Large intestine (tissue), 3 donors: Measurements from ENCODE around the gene ZNF692. TPM values are rescaled to one million over a fixed set of nuclear protein-coding genes. Genes with fewer than 3 reads are reported as not detected.
"Not testable (repeated sequence)": the region's sequence is repeated elsewhere in the genome, so short reads cannot be mapped to it uniquely, and the experiment has no call there.

ENCODE experiments used
- DNase-seq, 2 donors: peaks; one replicate each; pipeline versions ENCODE4 v3.0.0 to v3.0.0-alpha.2; 2013
- H3K27ac ChIP-seq: one replicate; pipeline ENCODE4 v1.5.1; 2013; ENCODE audit warnings: low read length
- H3K27me3 ChIP-seq: 2 replicates; pipeline ENCODE4 v1.6.1; 2013; ENCODE audit warnings: low read length; ENCODE audit not compliant: control insufficient read depth, insufficient read depth
- H3K36me3 ChIP-seq: 2 replicates; pipeline ENCODE4 v1.6.1; 2013; ENCODE audit warnings: low read length; ENCODE audit not compliant: control insufficient read depth, insufficient read depth
- H3K4me1 ChIP-seq: one replicate; pipeline ENCODE4 v1.6.1; 2013; ENCODE audit warnings: low read length; ENCODE audit not compliant: control insufficient read depth, insufficient read depth
- H3K4me3 ChIP-seq: one replicate; pipeline ENCODE4 v1.5.1; 2013; ENCODE audit warnings: low read length
- H3K9me3 ChIP-seq: one replicate; pipeline ENCODE4 v1.6.1; 2013; ENCODE audit warnings: mild to moderate bottlenecking, low read depth, low read length, moderate library complexity; ENCODE audit not compliant: control insufficient read depth
- WGBS: methylation state at CpG from one replicate; pipeline ENCODE4 v1.1.5; 2013; ENCODE audit warnings: low lambda C conversion rate; ENCODE audit not compliant: insufficient coverage; 5-methylcytosine and 5-hydroxymethylcytosine counted together
- polyA plus RNA-seq: library from polyadenylated mRNA; unstranded; fragments of 120-200 nt; gene quantifications from one replicate; pipeline ENCODE4 v1.2.1, GENCODE V29; 2013

Gene ZNF692
- polyA plus RNA-seq, 1 donor, result 58.4 TPM

GRCh38 chr1:248897412-248898337 lies 38.8 kb upstream of the ZNF692 start:
- Histone ChIP-seq H3K4me1 (no peaks in the 10 kb centered on the region), H3K9me3 (no peaks in the 10 kb centered on the region), H3K36me3 (no peaks in the 10 kb centered on the region), H3K4me3 (no peak overlapping the region), H3K27ac (no peak overlapping the region), H3K27me3 (peaks cover 11% of the 10 kb centered on the region)
- no CpG with 5 or more reads among the region's 9 CpGs for WGBS
- no peak for DNase-seq

GRCh38 chr1:248894837-248895236 lies 36.0 kb upstream of the ZNF692 start:
- Histone ChIP-seq H3K9me3 (no peaks in the 10 kb centered on the region), H3K27me3 (peaks cover 9% of the 10 kb centered on the region), H3K36me3 (no peaks in the 10 kb centered on the region), H3K4me3 (no peak overlapping the region), H3K27ac (no peak overlapping the region), H3K4me1 (no peaks in the 10 kb centered on the region)
- DNase-seq, result no peak

GRCh38 chr1:248892590-248892989 lies 33.7 kb upstream of the ZNF692 start:
- Histone ChIP-seq H3K9me3 (no peaks in the 10 kb centered on the region), H3K4me3 (no peak overlapping the region), H3K27ac (no peak overlapping the region), H3K27me3 (peaks cover 4% of the 10 kb centered on the region), H3K4me1 (no peaks in the 10 kb centered on the region), H3K36me3 (no peaks in the 10 kb centered on the region)
- no peak for DNase-seq
- WGBS, result no CpG with 5 or more reads among the region's 1 CpG

GRCh38 chr1:248891758-248892157 lies 32.9 kb upstream of the ZNF692 start:
- Histone ChIP-seq H3K4me3 (no peak overlapping the region), H3K9me3 (no peaks in the 10 kb centered on the region), H3K27ac (no peak overlapping the region), H3K27me3 (no peaks in the 10 kb centered on the region), H3K4me1 (no peaks in the 10 kb centered on the region), H3K36me3 (no peaks in the 10 kb centered on the region)
- no CpG with 5 or more reads among the region's 2 CpGs for WGBS
- DNase-seq, result no peak

- Histone ChIP-seq H3K36me3 (no peaks in the 10 kb centered on the region), H3K27me3 (no peaks in the 10 kb centered on the region), H3K27ac (no peak overlapping the region), H3K9me3 (no peaks in the 10 kb centered on the region), H3K4me3 (no peak overlapping the region), H3K4me1 (no peaks in the 10 kb centered on the region)
- DNase-seq, result no peak
- WGBS, result 57% methylated on average over 1 of the region's 9 CpGs
Observed at GRCh38 chr1:248890549-248891498, 31.9 kb upstream of the ZNF692 start.

- not testable (repeated sequence) for H3K9me3 ChIP-seq, H3K27ac ChIP-seq, H3K4me3 ChIP-seq, DNase-seq, H3K27me3 ChIP-seq, H3K36me3 ChIP-seq, H3K4me1 ChIP-seq
- no CpG with 5 or more reads among the region's 10 CpGs for WGBS
Observed at GRCh38 chr1:248889914-248890243, 31.0 kb upstream of the ZNF692 start.

- no CpG with 5 or more reads among the region's 1 CpG for WGBS
- H3K4me3 ChIP-seq, result no peak overlapping the region
- H3K27ac ChIP-seq, result no peak overlapping the region
- H3K4me1 ChIP-seq, result no peaks in the 10 kb centered on the region
- no peaks in the 10 kb centered on the region for H3K9me3 ChIP-seq
- no peaks in the 10 kb centered on the region for H3K36me3 ChIP-seq
- no peak for DNase-seq
- no peaks in the 10 kb centered on the region for H3K27me3 ChIP-seq
Observed at GRCh38 chr1:248886237-248886895, 27.5 kb upstream of the ZNF692 start.

GRCh38 chr1:248885646-248886045 lies 26.8 kb upstream of the ZNF692 start:
- H3K4me1 ChIP-seq, result no peaks in the 10 kb centered on the region
- H3K27ac ChIP-seq, result no peak overlapping the region
- WGBS, result no CpG with 5 or more reads among the region's 1 CpG
- H3K9me3 ChIP-seq, result no peaks in the 10 kb centered on the region
- no peaks in the 10 kb centered on the region for H3K36me3 ChIP-seq
- no peak overlapping the region for H3K4me3 ChIP-seq
- DNase-seq, result no peak
- H3K27me3 ChIP-seq, result no peaks in the 10 kb centered on the region

- Histone ChIP-seq H3K4me3 (no peak overlapping the region), H3K27me3 (no peaks in the 10 kb centered on the region), H3K4me1 (no peaks in the 10 kb centered on the region), H3K27ac (no peak overlapping the region), H3K36me3 (no peaks in the 10 kb centered on the region), H3K9me3 (no peaks in the 10 kb centered on the region)
- DNase-seq, result no peak
- WGBS, result no CpG with 5 or more reads among the region's 1 CpG
Observed at GRCh38 chr1:248884632-248885295, 25.9 kb upstream of the ZNF692 start.

GRCh38 chr1:248882427-248882826 lies 23.5 kb upstream of the ZNF692 start:
- WGBS, result no CpG with 5 or more reads among the region's 7 CpGs
- not testable (repeated sequence) for H3K4me3 ChIP-seq, DNase-seq

More at GRCh38 chr1:248882427-248882826, 23.5 kb upstream of the ZNF692 start:
- H3K36me3 ChIP-seq, H3K9me3 ChIP-seq, H3K4me1 ChIP-seq, H3K27ac ChIP-seq, H3K27me3 ChIP-seq: not testable (repeated sequence)
